ENCODE data around the gene CDC42EP4.

CDC42EP4 gene

DNA sequence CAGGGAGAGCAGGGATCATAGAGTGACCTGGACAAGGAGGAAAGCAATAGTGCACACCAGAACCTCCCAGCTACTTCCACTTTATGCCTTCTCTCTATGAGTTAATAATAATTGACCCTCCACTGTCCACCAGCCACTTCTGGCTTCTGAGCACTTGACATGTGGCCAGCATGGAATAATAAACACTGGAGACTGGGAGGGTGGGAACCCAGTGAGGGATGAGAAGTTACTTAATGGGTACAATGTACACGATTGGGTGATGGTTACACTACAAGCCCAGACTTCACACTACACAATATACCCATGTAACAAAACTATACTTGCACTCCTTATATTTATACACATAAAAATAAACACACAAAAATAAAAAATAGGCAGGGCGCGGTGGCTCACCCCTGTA lies 11.4 kb downstream of the CDC42EP4 start:
- H3K4me3 ChIP-seq (ENCODE audit: control insufficient read depth, low read depth, low read length), result no peak overlapping the region
- DNase-seq (ENCODE audit: low read depth), result no peak
- TF ChIP-seq, protein P1, sequence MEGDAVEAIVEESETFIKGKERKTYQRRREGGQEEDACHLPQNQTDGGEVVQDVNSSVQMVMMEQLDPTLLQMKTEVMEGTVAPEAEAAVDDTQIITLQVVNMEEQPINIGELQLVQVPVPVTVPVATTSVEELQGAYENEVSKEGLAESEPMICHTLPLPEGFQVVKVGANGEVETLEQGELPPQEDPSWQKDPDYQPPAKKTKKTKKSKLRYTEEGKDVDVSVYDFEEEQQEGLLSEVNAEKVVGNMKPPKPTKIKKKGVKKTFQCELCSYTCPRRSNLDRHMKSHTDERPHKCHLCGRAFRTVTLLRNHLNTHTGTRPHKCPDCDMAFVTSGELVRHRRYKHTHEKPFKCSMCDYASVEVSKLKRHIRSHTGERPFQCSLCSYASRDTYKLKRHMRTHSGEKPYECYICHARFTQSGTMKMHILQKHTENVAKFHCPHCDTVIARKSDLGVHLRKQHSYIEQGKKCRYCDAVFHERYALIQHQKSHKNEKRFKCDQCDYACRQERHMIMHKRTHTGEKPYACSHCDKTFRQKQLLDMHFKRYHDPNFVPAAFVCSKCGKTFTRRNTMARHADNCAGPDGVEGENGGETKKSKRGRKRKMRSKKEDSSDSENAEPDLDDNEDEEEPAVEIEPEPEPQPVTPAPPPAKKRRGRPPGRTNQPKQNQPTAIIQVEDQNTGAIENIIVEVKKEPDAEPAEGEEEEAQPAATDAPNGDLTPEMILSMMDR (IDR thresholded peaks at IDR 0.05; ENCODE audit: control insufficient read depth, insufficient read depth, low read depth, low read length, missing control alignments), result no peak

DNA sequence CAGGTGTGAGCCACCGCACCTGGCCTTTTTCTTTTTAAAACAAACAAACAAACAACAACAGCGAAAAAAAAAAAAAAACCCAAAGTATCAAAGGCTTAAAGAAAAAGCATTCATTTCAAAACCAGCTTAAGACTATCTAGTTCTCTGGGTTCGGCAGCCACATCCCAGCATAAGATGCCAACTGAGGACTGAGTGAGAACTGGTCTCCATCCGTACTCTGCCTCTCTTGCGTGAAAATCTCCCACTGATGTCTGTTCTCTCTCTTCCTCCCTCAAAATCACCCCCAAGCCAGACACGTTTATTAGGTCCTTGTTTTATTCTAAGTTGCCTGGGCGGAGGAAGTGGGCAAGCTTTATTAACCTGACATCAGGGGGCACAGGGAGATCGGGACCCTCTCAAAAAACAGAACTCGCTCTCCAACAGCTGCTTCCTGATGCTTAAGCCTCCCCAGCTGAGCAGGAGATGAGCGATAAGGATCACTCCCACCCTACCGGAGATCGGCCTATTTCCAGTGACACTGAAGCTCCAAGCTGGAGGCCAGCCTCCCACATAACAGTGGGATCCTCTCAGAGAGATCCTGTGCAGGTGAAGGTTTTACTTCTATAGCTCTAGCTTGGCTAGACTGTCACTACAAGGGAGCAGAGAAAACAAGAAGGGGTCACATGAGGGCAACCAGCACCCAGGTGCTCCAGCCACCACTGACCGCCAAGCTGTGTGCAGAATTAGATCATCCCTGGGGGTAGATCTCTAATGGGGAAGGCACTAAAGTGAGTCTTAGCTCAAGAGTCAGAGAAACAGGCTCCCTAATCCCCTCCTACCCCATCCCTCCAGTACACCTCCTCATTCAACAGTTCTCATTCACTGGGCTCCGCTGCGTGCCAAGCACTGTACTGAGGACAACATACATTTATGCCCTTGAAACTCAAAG lies 13.6 kb downstream of the CDC42EP4 start:
- TF ChIP-seq, protein P1 (IDR thresholded peaks at IDR 0.05; ENCODE audit: control insufficient read depth, insufficient read depth, low read depth, low read length, missing control alignments), result no peak
- no peak overlapping the region for H3K4me3 ChIP-seq (ENCODE audit: control insufficient read depth, low read depth, low read length)
- DNase-seq (ENCODE audit: low read depth), result no peak

DNA sequence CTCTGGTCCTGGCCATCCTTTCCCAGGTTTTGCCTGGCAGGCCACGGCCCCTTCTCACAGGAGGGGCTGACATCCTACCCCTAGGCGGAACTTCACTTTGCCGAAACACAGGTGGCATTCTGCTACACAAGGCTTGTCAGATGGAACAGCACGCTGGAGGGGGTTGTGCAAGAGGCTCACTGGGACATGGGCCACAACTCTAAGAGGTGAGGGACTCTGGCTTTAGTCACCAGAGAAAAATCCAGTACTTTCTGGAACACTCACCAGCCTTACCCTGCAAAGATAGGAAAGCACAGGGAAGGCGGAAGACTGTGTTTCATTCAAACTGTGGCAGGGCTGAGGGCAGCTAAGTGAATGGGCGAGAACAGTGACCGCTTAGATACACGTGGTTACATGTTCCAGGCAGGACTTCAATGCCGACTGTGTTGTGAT lies 18.3 kb downstream of the CDC42EP4 start:
- DNase-seq (ENCODE audit: low read depth), result no peak
- no peak overlapping the region for H3K4me3 ChIP-seq (ENCODE audit: control insufficient read depth, low read depth, low read length)
- TF ChIP-seq, protein P1 (IDR thresholded peaks at IDR 0.05; ENCODE audit: control insufficient read depth, insufficient read depth, low read depth, low read length, missing control alignments), result no peak

DNA sequence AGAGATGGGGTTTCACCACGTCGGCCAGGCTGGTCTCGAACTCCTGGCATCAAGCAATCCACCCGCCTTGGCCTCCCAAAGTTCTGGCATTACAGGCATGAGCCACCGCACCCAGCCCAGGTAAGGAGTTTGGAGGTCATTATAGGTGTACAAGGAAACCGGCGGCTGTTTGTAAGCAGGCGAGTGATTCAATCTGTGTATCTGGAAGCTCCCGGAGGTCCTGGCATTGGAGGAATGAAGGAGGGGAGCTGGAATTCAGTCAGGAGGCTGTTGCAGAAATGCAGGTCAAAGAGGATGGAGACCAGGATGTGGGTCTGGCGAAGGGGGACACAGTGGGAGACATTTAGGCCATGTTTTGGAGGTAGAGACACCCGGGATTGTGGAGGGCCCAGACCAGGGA lies 18.8 kb downstream of the CDC42EP4 start:
- TF ChIP-seq, protein P1 (IDR thresholded peaks at IDR 0.05; ENCODE audit: control insufficient read depth, insufficient read depth, low read depth, low read length, missing control alignments), result no peak
- no peak overlapping the region for H3K4me3 ChIP-seq (ENCODE audit: control insufficient read depth, low read depth, low read length)
- DNase-seq (ENCODE audit: low read depth), result no peak

DNA sequence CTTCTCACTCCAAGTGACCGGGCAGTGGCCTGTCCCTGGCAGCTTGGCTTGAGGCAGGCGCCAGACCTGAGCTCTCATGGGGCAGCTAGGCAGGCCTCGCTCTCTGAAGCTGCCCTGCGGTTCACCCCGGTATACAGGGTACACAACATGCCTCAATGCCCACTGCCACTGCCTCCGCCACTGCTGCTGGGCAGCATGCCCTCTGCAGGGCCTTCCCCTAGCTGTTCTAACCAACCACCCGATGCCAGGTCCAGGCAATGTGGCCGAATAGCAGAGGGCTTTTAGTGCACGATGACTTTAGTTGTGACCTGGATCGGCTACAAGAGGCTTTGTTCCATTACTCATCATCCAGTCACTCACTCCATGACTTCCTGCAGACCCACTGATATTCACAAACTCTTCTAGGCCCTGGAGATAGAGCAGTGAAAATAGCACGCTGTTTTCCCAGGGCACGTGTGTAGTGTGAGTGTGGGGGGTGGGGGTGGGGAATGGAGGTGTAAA lies 19.7 kb downstream of the CDC42EP4 start:
- TF ChIP-seq, protein P1 (IDR thresholded peaks at IDR 0.05; ENCODE audit: control insufficient read depth, insufficient read depth, low read depth, low read length, missing control alignments), result no peak
- peak overlapping the region; percentile 8 for H3K4me3 ChIP-seq (ENCODE audit: control insufficient read depth, low read depth, low read length)

DNA sequence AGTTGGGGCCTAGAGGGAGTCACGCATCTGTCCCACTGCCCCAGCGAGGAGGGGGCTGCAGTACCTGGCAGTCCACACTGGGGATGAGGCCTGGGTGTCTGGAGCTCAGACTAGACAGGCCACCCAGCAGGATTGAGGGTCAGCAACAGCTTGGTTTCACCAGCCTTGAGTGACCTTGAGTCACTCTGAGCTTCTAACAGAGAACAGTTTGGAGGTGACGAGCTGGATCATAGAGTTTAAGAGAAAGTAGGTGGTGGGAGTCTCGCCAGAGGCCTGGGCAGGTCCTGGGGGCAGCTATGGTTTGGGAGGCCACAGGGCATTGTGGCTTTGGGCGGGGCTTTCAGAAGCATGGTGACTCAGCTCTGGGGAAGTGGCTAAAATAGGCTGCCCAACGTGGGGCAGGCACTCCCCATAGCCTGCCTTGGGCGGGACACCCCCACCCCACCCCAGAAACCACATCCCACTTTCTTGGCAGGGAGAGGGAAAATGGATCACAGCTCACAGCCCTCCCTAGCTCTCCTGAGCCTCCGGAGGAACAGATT lies 20.5 kb downstream of the CDC42EP4 start:
- H3K4me3 ChIP-seq (ENCODE audit: control insufficient read depth, low read depth, low read length), result no peak overlapping the region; the same call in 1 of the 2 replicates
- TF ChIP-seq, protein P1 (IDR thresholded peaks at IDR 0.05; ENCODE audit: control insufficient read depth, insufficient read depth, low read depth, low read length, missing control alignments), result no peak
- DNase-seq (ENCODE audit: low read depth), result no peak

More for the DNA sequence above, 19.7 kb downstream of the CDC42EP4 start:
- no peak for DNase-seq (ENCODE audit: low read depth)
